Measurements from ENCODE around the gene KIF1A. TPM values are rescaled to one million over a fixed set of nuclear protein-coding genes. Genes with fewer than 3 reads are reported as not detected.
"Not testable (repeated sequence)": the region's sequence is repeated elsewhere in the genome, so short reads cannot be mapped to it uniquely, and the experiment has no call there.

The KIF1A gene
- total and polyA plus RNA-seq, 2 of the 8 experiments (the other 6 are each of a cell fraction or from before 2014, with no cell fraction given): 61.3 to 281 TPM

GRCh38 chr2:240675345-240675744 lies 144.7 kb downstream of the KIF1A start:
- H3K14ac ChIP-seq (ENCODE audit: insufficient read length); H2BK12ac ChIP-seq (ENCODE audit: low read depth, low read length); H4K5ac ChIP-seq (ENCODE audit: insufficient read length, low read depth, low read length); H3K4me1 ChIP-seq (replicated peaks in 1 of 4; ENCODE audit: control insufficient read depth in 3 of 4, insufficient read depth in 4 of 4, low read length in 3 of 4); H3K27me3 ChIP-seq (replicated peaks in 1 of 4; ENCODE audit: control insufficient read depth in 3 of 4, extremely low read depth in 1 of 4, insufficient read depth in 3 of 4, low read length in 3 of 4); H4K8ac ChIP-seq (ENCODE audit: extremely low read depth, insufficient read depth, low read length); H3K36me3 ChIP-seq (ENCODE audit: control insufficient read depth in 2 of 4, insufficient read depth in 4 of 4, low read length in 3 of 4); DNase-seq (ENCODE audit: low read depth in 1 of 2, low spot score in 2 of 2); H3K9ac ChIP-seq (replicated peaks in 1 of 4; ENCODE audit: extremely low read depth in 1 of 4, low read depth in 3 of 4, low read length in 3 of 4); H2AK5ac ChIP-seq (ENCODE audit: low read depth, low read length); H3K4me2 ChIP-seq (ENCODE audit: insufficient read depth in 1 of 2, low read depth in 2 of 2, low read length in 2 of 2); H2BK15ac ChIP-seq (ENCODE audit: low read length); H3K23ac ChIP-seq (ENCODE audit: insufficient read length); H3K79me1 ChIP-seq (ENCODE audit: low read depth, low read length); H3K23me2 ChIP-seq (ENCODE audit: low read depth, low read length); H2BK120ac ChIP-seq (replicated peaks; ENCODE audit: low read depth, low read length); H3K27ac ChIP-seq (ENCODE audit: low read depth, low read length); H3K18ac ChIP-seq (ENCODE audit: extremely low read depth, low read length); H2AFZ ChIP-seq (ENCODE audit: low read length); H2BK5ac ChIP-seq (ENCODE audit: low read depth, low read length); POLR2A ChIA-PET (ENCODE audit: partially characterized antibody); H4K91ac ChIP-seq (replicated peaks; ENCODE audit: insufficient read length, low read length); H3K9me3 ChIP-seq (ENCODE audit: insufficient read depth in 2 of 2, low read depth in 1 of 2, low read length in 1 of 2); H4K20me1 ChIP-seq (replicated peaks in 1 of 2; ENCODE audit: control insufficient read depth in 1 of 2, insufficient read depth in 2 of 2, low read length in 2 of 2); H3K4ac ChIP-seq (replicated peaks; ENCODE audit: insufficient read length, low read depth, low read length); H2BK20ac ChIP-seq (ENCODE audit: low read length); H3K79me2 ChIP-seq (ENCODE audit: control insufficient read depth in 1 of 2, insufficient read depth in 2 of 2, low read length in 2 of 2); H3K56ac ChIP-seq (replicated peaks; ENCODE audit: insufficient read length, low read depth, low read length); H3K4me3 ChIP-seq (ENCODE audit: extremely low read depth in 1 of 4, insufficient read depth in 2 of 4, low read depth in 3 of 4, low read length in 4 of 4): not testable (repeated sequence)
- no CpG with 5 or more reads among the region's 24 CpGs for WGBS, 2 experiments (ENCODE audit: extremely low coverage in 1 of 2, insufficient coverage in 1 of 2, insufficient read length in 1 of 2, insufficient replicate concordance in 2 of 2, low coverage in 1 of 2, low lambda C conversion rate in 2 of 2, missing lambda C conversion rate in 1 of 2)
- CTCF ChIA-PET (ENCODE audit: partially characterized antibody): interaction anchor here (0.9 kb wide), 1 partner anchor 13 kb away, joined by 3 read pairs; no protein-coding TSS in a partner anchor
- FAIRE-seq: peak; percentile 96

DNA sequence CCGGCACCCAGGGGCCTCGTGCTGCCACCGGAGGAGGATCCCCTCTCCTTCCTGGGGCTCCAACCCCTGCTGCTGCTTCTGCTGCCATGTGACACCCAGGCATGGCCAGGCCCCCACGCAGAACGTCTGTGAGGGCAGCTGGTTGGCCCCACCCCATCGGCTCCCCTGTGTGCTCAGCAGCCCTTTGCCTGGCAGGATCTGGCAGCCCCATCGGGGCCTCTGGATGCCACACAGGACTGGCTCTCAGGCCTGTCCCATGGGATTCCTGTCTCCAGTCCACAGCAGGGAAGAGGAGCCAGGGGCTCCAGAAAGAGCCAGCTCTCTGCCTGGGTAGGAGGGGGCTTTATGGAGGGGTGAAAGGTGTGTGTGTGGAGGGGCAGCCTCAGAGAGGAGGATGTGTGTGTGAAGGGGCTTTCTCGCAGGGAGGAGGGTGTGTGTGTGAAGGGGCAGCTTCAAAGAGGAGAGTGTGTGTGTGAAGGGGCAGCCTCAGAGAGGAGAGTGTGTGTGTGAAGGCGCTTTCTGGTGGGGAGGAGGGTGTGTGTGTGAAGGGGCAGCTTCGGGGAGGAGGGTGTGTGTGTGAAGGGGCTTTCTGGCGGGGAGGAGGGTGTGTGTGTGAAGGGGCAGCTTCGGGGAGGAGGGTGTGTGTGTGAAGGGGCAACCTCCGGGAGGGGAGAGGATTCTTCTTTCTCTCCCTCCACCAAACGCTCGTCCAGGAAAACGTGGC lies 145.4 kb downstream of the KIF1A start:
- H4K91ac ChIP-seq (replicated peaks; ENCODE audit: insufficient read length, low read length); H3K56ac ChIP-seq (replicated peaks; ENCODE audit: insufficient read length, low read depth, low read length); H3K79me2 ChIP-seq (ENCODE audit: control insufficient read depth in 1 of 2, insufficient read depth in 2 of 2, low read length in 2 of 2); POLR2A ChIA-PET (ENCODE audit: partially characterized antibody); H3K14ac ChIP-seq (ENCODE audit: insufficient read length); H4K5ac ChIP-seq (ENCODE audit: insufficient read length, low read depth, low read length); H3K4me1 ChIP-seq (replicated peaks in 1 of 4; ENCODE audit: control insufficient read depth in 3 of 4, insufficient read depth in 4 of 4, low read length in 3 of 4); H2AFZ ChIP-seq (ENCODE audit: low read length); H2BK120ac ChIP-seq (replicated peaks; ENCODE audit: low read depth, low read length); H2BK15ac ChIP-seq (ENCODE audit: low read length); H4K20me1 ChIP-seq (replicated peaks in 1 of 2; ENCODE audit: control insufficient read depth in 1 of 2, insufficient read depth in 2 of 2, low read length in 2 of 2); FAIRE-seq; H2BK5ac ChIP-seq (ENCODE audit: low read depth, low read length); H4K8ac ChIP-seq (ENCODE audit: extremely low read depth, insufficient read depth, low read length); H3K4ac ChIP-seq (replicated peaks; ENCODE audit: insufficient read length, low read depth, low read length); H3K4me2 ChIP-seq (ENCODE audit: insufficient read depth in 1 of 2, low read depth in 2 of 2, low read length in 2 of 2); H2BK20ac ChIP-seq (ENCODE audit: low read length); H3K23ac ChIP-seq (ENCODE audit: insufficient read length); H3K79me1 ChIP-seq (ENCODE audit: low read depth, low read length); H3K9ac ChIP-seq (replicated peaks in 1 of 4; ENCODE audit: extremely low read depth in 1 of 4, low read depth in 3 of 4, low read length in 3 of 4); H3K23me2 ChIP-seq (ENCODE audit: low read depth, low read length); H2BK12ac ChIP-seq (ENCODE audit: low read depth, low read length); H2AK5ac ChIP-seq (ENCODE audit: low read depth, low read length); H3K27ac ChIP-seq (ENCODE audit: low read depth, low read length); H3K36me3 ChIP-seq (ENCODE audit: control insufficient read depth in 2 of 4, insufficient read depth in 4 of 4, low read length in 3 of 4); H3K18ac ChIP-seq (ENCODE audit: extremely low read depth, low read length); H3K27me3 ChIP-seq (replicated peaks in 1 of 4; ENCODE audit: control insufficient read depth in 3 of 4, extremely low read depth in 1 of 4, insufficient read depth in 3 of 4, low read length in 3 of 4); H3K9me3 ChIP-seq (ENCODE audit: insufficient read depth in 2 of 2, low read depth in 1 of 2, low read length in 1 of 2); H3K4me3 ChIP-seq (ENCODE audit: extremely low read depth in 1 of 4, insufficient read depth in 2 of 4, low read depth in 3 of 4, low read length in 4 of 4); DNase-seq (ENCODE audit: low read depth in 1 of 2, low spot score in 2 of 2): not testable (repeated sequence)
- WGBS, 2 experiments (ENCODE audit: extremely low coverage in 1 of 2, insufficient coverage in 1 of 2, insufficient read length in 1 of 2, insufficient replicate concordance in 2 of 2, low coverage in 1 of 2, low lambda C conversion rate in 2 of 2, missing lambda C conversion rate in 1 of 2): 76% methylated on average over 10 of the region's 16 CpGs; no CpG with 5 or more reads in 1 of the 2 experiments
- CTCF ChIA-PET (ENCODE audit: partially characterized antibody): interaction anchor here (0.7 to 0.9 kb wide), 5 partner anchors 14 to 682 kb away, joined by 3 to 5 read pairs (median 3); no protein-coding TSS in a partner anchor
